Endothelial cell of umbilical vein (primary cell): ENCODE results near the gene LNX2.

ENCODE experiments used
- CTCF ChIP-seq, 2 donors: IDR thresholded peaks; 1 replicate in 1 of 2; 2 replicates in 1 of 2; pipeline ENCODE4 v1.5.1; 2011; ENCODE audit warnings: low read length in 2 of 2, mild to moderate bottlenecking in 2 of 2, moderate library complexity in 2 of 2, control low read depth in 1 of 2, inconsistent platforms in 1 of 2, low read depth in 1 of 2; ENCODE audit not compliant: insufficient read depth in 1 of 2; ENCODE audit errors: extremely low read depth in 1 of 2
- FOS ChIP-seq: IDR thresholded peaks from 2 replicates; pipeline ENCODE4 v1.6.1; 2011; ENCODE audit warnings: mild to moderate bottlenecking, low read length, moderate library complexity, borderline replicate concordance; ENCODE audit not compliant: insufficient read depth
- GATA2 ChIP-seq: IDR thresholded peaks from 2 replicates; pipeline ENCODE4 v1.7.0; 2011; ENCODE audit warnings: low read depth, mild to moderate bottlenecking, moderate library complexity, mixed read lengths, low read length; ENCODE audit not compliant: insufficient read length, insufficient read depth
- MYC ChIP-seq: IDR thresholded peaks from one replicate; pipeline ENCODE4 v1.6.1; 2011; ENCODE audit warnings: mild to moderate bottlenecking, low read depth, low read length
- POLR2A ChIP-seq: IDR thresholded peaks from 2 replicates; pipeline ENCODE4 v1.6.1; 2012; ENCODE audit warnings: low read depth, mild to moderate bottlenecking, control low read depth, low read length
- POLR2AphosphoS5 ChIP-seq: IDR thresholded peaks from 2 replicates; pipeline ENCODE4 v1.6.1; 2012; ENCODE audit warnings: low read depth, mild to moderate bottlenecking, control low read depth, low read length, moderate library complexity; ENCODE audit not compliant: insufficient read depth

- no peak for TF ChIP-seq CTCF (IDR thresholded peaks at IDR 0.05; ENCODE audit: extremely low read depth in 1 of 2, insufficient read depth in 1 of 2, low read depth in 1 of 2, low read length in 2 of 2)
- no peak for TF ChIP-seq GATA2
- no peak for TF ChIP-seq FOS
- no peak for TF ChIP-seq POLR2AphosphoS5
- TF ChIP-seq MYC, result no peak
- no peak for TF ChIP-seq POLR2A
Measured at GRCh38 chr13:27625839-27626238, 5.5 kb upstream of the LNX2 start.
